Hepatocyte (in vitro differentiated cells): ENCODE results near the gene APOOL. TPM values are rescaled to one million over a fixed set of nuclear protein-coding genes. Genes with fewer than 3 reads are reported as not detected.

Experiments
- DNase-seq: peaks from one replicate; pipeline ENCODE4 v3.0.0-alpha.2; 2016; ENCODE audit warnings: low spot score
- H2AFZ ChIP-seq: fragments of 200-600 bp; sonication (generic); 2 replicates; pipeline ENCODE4 v1.6.0; 2016; ENCODE audit warnings: antibody characterized with exemption, mild to moderate bottlenecking
- H3K27ac ChIP-seq: fragments of 200-600 bp; sonication (generic); 2 replicates; pipeline ENCODE4 v1.5.1; 2016; ENCODE audit warnings: mild to moderate bottlenecking
- H3K27me3 ChIP-seq: fragments of 200-600 bp; sonication (generic); 2 replicates; pipeline ENCODE4 v1.6.1; 2016
- H3K36me3 ChIP-seq: fragments of 200-600 bp; sonication (generic); replicated peaks from 2 replicates; pipeline ENCODE4 v1.5.1; 2016; ENCODE audit warnings: low read depth; ENCODE audit not compliant: insufficient read depth
- H3K4me1 ChIP-seq: fragments of 200-600 bp; sonication (generic); 2 replicates; pipeline ENCODE4 v1.5.1; 2016; ENCODE audit warnings: mild to moderate bottlenecking, moderate library complexity; ENCODE audit not compliant: insufficient read depth
- H3K4me2 ChIP-seq: fragments of 200-600 bp; sonication (generic); 2 replicates; pipeline ENCODE4 v1.6.0; 2016
- H3K4me3 ChIP-seq: fragments of 200-600 bp; sonication (generic); 2 replicates; pipeline ENCODE4 v1.5.1; 2016; ENCODE audit warnings: mild to moderate bottlenecking
- H3K79me2 ChIP-seq: fragments of 200-600 bp; sonication (generic); 2 replicates; pipeline ENCODE4 v1.6.0; 2017; ENCODE audit warnings: mild to moderate bottlenecking
- H3K9me2 ChIP-seq: fragments of 200-600 bp; sonication (generic); replicated peaks from 2 replicates; pipeline ENCODE4 v1.6.0; 2017; ENCODE audit warnings: mild to moderate bottlenecking; ENCODE audit not compliant: insufficient read depth
- H3K9me3 ChIP-seq: fragments of 200-600 bp; sonication (generic); 2 replicates; pipeline ENCODE4 v1.5.1; 2016; ENCODE audit warnings: low read depth, mild to moderate bottlenecking
- H4K20me1 ChIP-seq: fragments of 200-600 bp; sonication (generic); 2 replicates; pipeline ENCODE4 v1.6.0; 2016; ENCODE audit warnings: mild to moderate bottlenecking; ENCODE audit not compliant: insufficient read depth, poor library complexity, severe bottlenecking
- EZH2 ChIP-seq: fragments of 200-600 bp; sonication (generic); IDR thresholded peaks from 2 replicates; pipeline ENCODE4 v1.6.1; 2016; ENCODE audit warnings: antibody characterized with exemption, mild to moderate bottlenecking, borderline replicate concordance
- EZH2phosphoT487 ChIP-seq: fragments of 200-600 bp; sonication (generic); IDR thresholded peaks from one replicate; pipeline ENCODE4 v1.6.1; 2018; ENCODE audit warnings: antibody characterized with exemption, mild to moderate bottlenecking, low read depth, moderate library complexity; ENCODE audit not compliant: unreplicated experiment, severe bottlenecking
- WGBS: methylation state at CpG from one replicate; pipeline ENCODE4 v1.1.6; 2016; ENCODE audit warnings: low lambda C conversion rate; ENCODE audit errors: missing lambda C conversion rate; 5-methylcytosine and 5-hydroxymethylcytosine counted together
- polyA plus RNA-seq: library from polyadenylated mRNA; unstranded; fragments of >200 nt; fragmentation: Nextera tagmentation; extraction: Ambion mirVana; gene quantifications from 2 replicates; pipeline ENCODE4 v1.2.1, GENCODE V29; 2016
- total RNA-seq: library from RNA; depleted of rRNA; stranded (reverse); fragments of >200 nt; gene quantifications from 2 replicates; pipeline ENCODE4 v1.2.3, GENCODE V29; 2014
- TF ChIP-seq, protein P1 (sequence below): fragments of 200-600 bp; sonication (generic); IDR thresholded peaks from 2 replicates; pipeline ENCODE4 v1.5.1; 2016; ENCODE audit warnings: antibody characterized with exemption, mild to moderate bottlenecking; ENCODE audit not compliant: poor library complexity

Gene APOOL
- total and polyA plus RNA-seq, 2 experiments from 2014 or later = 5.7 to 23.7 TPM

DNA sequence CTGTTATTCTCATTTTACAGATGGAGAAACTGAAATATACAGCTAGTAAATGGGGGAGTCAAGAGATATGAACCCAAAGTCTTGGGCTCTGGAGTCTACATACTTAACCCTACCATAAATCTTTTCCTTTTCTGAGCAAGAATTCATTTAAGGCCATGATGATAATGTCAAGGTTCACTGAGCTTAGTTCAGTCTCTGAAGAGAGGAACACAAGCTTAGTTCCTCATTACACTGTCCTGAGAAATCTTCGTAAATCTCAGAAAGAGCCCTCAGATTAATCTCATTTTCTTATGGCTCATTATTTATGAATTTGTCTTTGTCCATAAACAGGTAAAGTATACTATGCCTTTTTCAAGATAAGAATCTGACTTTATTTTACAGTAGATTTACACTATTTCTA is 135.7 kb downstream of the APOOL start:
- H3K79me2 ChIP-seq = no peaks in the 10 kb centered on the region
- H4K20me1 ChIP-seq = no peaks in the 10 kb centered on the region
- TF ChIP-seq EZH2phosphoT487 (no peak), EZH2 (no peak)
- TF ChIP-seq, protein P1, sequence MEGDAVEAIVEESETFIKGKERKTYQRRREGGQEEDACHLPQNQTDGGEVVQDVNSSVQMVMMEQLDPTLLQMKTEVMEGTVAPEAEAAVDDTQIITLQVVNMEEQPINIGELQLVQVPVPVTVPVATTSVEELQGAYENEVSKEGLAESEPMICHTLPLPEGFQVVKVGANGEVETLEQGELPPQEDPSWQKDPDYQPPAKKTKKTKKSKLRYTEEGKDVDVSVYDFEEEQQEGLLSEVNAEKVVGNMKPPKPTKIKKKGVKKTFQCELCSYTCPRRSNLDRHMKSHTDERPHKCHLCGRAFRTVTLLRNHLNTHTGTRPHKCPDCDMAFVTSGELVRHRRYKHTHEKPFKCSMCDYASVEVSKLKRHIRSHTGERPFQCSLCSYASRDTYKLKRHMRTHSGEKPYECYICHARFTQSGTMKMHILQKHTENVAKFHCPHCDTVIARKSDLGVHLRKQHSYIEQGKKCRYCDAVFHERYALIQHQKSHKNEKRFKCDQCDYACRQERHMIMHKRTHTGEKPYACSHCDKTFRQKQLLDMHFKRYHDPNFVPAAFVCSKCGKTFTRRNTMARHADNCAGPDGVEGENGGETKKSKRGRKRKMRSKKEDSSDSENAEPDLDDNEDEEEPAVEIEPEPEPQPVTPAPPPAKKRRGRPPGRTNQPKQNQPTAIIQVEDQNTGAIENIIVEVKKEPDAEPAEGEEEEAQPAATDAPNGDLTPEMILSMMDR = no peak
- no peak overlapping the region for H3K4me2 ChIP-seq
- H3K27me3 ChIP-seq = no peaks in the 10 kb centered on the region
- H3K4me1 ChIP-seq = no peaks in the 10 kb centered on the region
- DNase-seq = no peak
- H3K9me3 ChIP-seq = no peaks in the 10 kb centered on the region
- no peak overlapping the region for H3K27ac ChIP-seq
- no peaks in the 10 kb centered on the region for H3K36me3 ChIP-seq
- H2AFZ ChIP-seq = no peak overlapping the region
- no peak overlapping the region for H3K4me3 ChIP-seq
- 71% methylated on average over 1 of the region's 1 CpG for WGBS
- no peaks in the 10 kb centered on the region for H3K9me2 ChIP-seq

DNA sequence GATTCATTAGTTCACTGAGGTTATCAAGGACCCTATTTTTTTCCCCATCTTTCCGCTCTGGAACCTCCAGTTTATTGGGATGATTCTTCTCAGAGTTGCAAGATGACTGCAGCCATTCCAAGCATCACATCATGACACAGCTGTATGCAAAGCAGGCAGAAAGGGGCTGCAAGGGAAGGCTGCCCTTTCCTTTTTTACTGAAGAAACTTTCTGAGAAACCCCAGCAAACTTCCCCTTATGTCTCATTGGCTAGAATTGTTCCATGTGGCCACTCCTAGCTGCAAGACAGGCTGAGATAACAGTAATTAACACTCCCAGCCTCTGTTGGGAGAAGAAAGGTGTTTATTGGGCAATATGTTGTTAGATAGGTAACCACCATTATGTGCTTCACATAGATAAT is 137.3 kb downstream of the APOOL start:
- DNase-seq = no peak
- no peak overlapping the region for H3K4me2 ChIP-seq
- no peaks in the 10 kb centered on the region for H3K36me3 ChIP-seq
- no peak overlapping the region for H3K27ac ChIP-seq
- H3K4me3 ChIP-seq = no peak overlapping the region
- TF ChIP-seq EZH2 = no peak
- TF ChIP-seq EZH2phosphoT487 = no peak
- no peaks in the 10 kb centered on the region for H3K4me1 ChIP-seq
- H3K27me3 ChIP-seq = no peaks in the 10 kb centered on the region
- WGBS = 69% methylated on average over 1 of the region's 1 CpG
- H4K20me1 ChIP-seq = no peaks in the 10 kb centered on the region
- H3K79me2 ChIP-seq = no peaks in the 10 kb centered on the region
- H2AFZ ChIP-seq = no peak overlapping the region
- no peaks in the 10 kb centered on the region for H3K9me2 ChIP-seq
- H3K9me3 ChIP-seq = no peaks in the 10 kb centered on the region

Other genes starting within 250 kb of the APOOL start
- gene SATL1, start 239.9 kb downstream of the APOOL start, total RNA-seq = 0.17 and 0.32 TPM in 2 replicates
- gene SATL1, start 239.9 kb downstream of the APOOL start, polyA plus RNA-seq = 0.17 and 0.30 TPM in 2 replicates
- 31.7 and 34.1 TPM in 2 replicates for gene ZNF711, start 240.1 kb downstream of the APOOL start, total RNA-seq
- 16.2 and 16.6 TPM in 2 replicates for gene ZNF711, start 240.1 kb downstream of the APOOL start, polyA plus RNA-seq